GM18526 (cell line): ENCODE results near the gene AGAP1.

Experiments used
- POLR2A ChIP-seq: IDR thresholded peaks from 3 replicates; pipeline ENCODE4 v1.6.1; 2011; ENCODE audit not compliant: insufficient read length; ENCODE audit errors: extremely low read depth

AGAP1 gene

DNA sequence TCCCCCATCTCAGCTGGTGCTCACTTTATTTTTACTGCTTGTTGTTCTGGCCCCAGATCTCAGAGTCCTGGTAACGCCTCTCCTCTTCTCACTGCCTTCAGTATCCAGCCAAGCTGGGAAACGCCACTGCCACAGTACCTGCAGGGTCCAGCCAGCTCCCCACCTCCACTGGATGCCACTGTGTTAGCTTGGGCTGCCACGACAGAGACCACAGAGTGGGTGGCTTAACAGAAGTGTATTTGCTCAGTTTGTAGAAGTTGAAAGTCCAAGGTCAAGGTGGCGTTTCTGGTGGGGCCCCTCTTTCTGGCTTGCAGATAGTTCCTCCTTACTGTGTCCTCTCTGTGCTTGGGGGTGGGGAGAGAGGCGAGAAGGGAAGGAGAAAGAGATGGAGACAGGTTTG, 107.1 kb downstream of the AGAP1 start:
- no peak for TF ChIP-seq POLR2A

DNA sequence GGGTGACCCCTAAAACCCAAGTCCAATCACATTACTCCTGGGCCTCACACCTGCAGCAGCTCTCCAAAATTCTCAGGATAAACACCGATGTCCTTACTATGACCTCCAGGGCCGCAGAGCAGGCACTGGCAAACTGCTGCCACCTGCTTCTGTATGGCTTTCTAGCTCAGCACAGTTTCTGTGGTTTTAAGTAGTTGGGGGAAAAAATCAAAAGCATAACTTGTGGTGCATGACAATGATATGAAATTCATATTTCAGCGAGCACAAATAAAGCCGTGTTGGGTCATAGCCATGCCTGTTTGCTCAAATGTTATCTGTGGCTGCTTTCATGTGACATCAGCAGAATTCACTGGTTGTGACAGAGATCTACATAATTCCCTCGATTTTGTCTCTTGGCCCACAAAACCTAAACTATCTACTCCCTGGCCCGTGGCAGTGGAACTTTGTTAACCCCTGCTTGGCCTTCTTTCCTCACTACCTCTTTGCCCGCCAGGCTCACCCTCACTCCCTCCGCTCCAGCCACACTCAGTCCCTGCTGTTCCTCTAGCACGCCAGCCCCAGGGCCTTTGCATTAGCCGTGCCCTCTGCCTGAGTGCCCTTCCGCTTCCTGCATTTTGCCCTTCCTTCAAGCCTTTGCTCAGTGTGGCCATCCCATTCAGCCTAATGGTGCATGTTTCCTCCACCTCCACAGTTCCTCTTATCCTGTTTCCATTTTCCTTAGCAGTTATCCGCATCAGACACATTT, 108.3 kb downstream of the AGAP1 start:
- TF ChIP-seq POLR2A = no peak

DNA sequence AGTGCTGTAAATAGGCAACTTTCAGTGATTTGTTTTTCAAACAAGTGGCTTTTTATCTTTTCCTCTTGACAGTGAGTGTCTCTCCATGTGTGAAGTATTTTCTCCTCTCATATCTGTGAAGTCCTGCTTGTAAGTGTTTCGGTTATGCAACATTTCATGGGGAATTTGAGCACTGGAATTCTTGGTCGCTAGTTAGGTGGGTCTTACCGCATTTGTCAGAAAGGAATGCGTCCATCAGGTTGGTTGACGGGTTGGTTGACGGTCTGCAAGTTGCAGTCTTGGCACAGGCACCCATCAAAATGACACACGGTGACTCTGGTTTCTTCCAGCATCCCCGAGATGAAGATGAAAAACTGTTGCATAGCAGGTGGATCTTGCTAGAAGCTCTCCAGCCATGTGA, 109.8 kb downstream of the AGAP1 start:
- TF ChIP-seq POLR2A = no peak

DNA sequence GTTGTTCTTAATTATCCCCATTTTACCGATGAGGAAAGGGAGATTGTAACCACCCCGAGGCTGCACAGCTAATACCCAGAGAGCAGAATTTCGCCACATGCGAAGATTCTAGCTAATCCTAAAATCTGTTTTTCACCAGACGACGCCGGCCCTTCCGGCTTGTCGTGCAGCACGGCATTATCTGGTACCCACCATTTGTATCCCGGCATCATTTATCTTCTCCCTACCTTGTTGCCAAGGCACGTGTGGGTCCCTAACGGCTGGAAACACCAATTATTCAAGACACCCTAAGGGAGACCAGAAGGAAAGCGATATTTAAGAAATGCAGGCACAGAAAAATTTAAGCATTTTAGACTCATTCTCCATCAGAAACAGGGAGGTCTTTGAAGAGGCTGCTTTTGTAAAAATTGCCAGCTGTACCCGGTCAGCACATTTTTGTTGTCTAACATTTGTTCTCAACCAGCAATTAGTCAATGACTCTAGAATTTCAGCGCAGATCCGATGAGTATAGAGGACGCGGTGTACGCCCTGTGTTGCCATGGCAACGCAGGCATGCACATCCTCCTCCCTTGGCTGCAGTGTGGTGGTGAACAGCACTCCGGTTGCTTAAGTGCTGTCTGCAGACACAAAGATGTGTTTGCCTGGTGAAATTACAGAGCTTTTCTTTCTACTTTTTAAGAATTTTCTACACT, 111.6 kb downstream of the AGAP1 start:
- TF ChIP-seq POLR2A = no peak

DNA sequence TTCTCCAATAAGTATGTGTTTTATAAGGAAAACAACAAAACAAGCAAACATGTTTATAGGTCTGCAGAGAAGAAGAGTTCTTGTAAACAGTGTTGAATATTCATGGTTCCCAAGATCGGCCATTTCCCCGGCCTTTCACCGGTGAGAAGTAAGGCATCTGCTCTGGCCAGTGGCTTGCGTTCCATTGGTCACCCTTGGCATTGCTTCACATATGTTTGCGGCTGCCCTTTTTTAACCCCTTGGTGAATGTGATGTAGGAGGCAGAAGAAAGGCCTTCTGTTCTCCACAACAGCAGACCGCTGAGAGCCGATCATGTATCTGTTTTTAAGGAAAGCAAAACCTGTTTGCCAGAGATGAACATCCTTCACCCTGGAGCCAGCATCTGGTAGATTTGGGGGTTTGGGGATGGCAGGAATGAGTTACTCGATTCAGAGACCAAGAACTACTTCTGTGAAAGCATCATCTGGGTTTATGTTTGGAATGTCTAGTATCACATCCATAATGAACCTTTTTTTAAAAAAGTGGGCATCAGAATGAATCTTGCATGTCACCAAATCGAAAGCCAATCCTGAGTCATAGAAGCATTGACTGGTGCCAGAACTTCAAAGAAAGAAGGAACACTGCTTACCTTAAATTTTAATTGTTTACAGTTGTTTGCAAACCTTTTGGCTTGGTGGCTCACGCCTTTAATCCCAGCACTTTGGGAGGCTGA, 112.3 kb downstream of the AGAP1 start:
- TF ChIP-seq POLR2A = no peak

DNA sequence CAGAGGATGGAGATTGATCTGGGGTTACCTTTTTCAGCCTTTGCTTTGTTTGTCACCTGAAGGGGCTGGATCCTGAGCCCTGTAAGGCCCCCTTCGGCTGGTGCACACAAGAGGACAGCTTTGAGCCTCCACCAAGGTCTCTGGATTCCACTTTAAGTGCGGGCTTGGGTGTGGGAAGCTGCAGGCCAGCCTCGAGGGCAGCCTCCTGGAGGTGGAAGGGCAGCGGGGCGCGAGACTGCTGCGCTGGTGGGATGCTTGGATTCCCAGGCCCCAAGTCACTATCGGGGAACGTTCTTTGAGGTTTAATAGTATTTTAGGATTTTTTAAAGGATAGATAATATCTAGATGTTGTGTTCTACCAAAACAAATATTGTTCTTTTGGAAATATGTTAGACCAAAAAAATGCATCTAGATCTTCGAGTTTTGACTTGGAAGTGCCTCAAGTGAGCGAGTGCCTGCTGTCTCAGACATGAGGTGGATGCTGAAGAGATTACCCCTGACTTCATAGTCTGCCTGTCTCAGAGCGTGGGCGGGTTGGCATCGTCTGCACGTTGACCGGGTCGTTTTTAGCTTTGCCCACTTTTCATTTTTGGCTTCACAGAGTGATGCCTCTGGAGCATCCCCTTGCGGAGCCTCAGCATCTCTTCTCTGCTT, 113.8 kb downstream of the AGAP1 start:
- no peak for TF ChIP-seq POLR2A

DNA sequence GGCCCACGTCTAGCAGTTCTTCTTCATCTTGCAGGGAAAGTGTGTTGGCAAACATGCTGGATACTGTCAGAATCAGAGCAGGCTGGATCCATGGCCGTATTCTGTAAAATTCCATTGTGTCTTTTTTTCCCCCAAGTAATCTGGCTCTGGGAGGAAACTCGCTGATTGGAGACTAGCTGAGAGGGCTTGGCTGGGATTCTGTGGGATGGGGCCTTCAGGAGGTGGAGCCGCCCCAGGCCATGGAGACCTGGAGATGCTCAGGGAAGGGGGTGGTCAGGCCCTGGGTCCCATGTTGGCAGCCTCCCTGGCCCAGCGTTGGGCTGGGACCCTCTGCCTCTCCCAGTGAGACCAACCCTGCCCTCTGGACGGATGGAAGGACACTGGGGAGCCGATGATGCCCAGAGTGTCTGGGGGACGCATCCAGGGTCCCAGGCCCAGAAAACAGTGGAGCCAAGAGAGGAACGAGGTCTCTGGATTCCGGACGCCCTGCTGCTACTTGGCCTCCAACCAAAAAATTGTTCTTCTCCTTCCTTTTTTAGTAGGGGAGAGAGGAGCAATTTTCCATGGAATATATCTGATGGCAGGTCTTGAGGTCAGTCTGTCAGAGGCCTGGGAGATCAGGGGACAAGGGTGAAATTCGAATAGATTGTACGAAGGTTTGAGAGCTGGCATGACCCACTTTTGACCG, 114.5 kb downstream of the AGAP1 start:
- TF ChIP-seq POLR2A = no peak

DNA sequence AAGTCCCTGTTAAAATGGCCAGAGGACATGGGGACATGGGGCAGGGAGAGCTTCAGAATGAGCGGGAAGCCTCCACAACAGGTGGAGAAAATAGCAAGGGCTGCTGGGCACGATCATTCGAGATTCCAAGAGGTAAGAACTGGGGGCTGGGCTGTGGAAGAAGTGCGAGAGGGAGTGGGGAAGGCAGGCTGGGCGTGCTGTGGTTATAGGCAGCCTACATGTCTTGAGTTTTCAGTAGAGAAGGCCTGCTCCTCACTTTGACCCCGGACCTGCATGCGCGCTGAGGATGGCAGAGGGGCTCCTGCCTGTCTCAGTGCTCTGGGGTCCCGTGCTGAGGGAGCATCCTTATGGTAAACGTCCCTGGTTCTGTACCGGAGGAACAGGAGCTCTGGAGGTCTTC, 115.5 kb downstream of the AGAP1 start:
- no peak for TF ChIP-seq POLR2A

DNA sequence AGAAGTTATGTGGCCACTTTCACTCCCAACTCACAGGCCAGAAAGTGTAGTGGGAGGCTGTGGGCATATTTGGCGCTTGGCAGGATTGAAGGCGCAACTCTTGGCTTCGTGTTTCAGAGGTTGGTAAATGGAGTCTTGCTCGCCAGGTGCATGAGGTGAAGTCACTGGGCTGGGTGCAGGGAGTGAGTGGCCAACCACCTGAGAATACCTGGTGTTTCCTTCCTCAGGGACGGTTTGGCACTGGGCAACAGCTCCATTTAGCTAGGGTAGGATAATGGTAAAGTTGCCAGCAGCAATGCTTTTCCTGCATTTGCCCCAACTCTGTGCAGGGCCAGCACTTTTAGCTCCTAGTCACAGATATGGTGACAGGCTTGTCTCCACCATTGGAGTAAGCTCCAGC, 115.9 kb downstream of the AGAP1 start:
- TF ChIP-seq POLR2A = no peak

DNA sequence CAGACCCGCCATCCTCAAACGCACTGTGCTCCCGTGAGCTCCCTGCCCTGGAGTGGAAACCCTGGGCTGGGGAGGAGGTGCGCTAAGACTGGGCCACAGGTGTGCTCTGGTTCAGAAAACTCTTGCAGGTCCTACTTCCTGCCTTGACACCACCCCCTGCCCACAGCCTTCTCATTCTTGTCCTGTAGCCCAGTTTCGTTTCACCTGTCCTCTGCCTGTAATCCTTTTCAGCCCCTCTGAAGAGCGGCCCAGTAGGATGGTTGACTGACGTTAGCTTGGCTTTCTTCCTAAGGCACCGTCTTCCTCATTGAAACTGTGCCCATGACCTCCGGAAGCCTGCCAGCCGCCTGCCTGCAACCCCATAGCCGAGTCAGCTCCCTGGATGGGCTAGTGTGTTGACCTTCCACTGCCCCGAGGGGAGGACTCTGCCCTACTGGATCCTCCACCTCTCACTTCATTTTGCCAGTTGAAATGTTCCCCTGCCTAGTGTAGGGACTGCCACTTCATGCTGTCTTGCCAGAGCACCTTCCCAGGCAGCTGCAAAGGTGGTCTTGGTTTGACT, 116.9 kb downstream of the AGAP1 start:
- TF ChIP-seq POLR2A = no peak

DNA sequence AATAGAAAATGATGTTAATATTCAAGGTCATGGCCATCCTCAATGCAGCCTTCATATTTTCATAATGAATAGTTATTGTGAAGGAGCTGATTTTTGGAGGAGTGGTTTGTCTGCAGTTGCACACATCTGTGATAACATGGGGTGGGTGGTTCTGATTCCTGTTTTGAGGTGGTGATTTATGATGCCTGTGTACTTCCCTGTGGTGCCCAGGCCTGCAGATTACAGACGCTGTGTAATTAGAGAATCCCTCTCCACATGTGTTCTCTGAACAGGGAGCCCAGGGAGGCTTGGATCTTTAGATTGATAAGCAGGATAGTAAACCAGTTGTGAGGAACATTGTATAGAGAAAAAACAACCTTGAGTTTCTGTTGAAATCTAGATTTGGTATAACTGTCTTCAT, 117.5 kb downstream of the AGAP1 start:
- TF ChIP-seq POLR2A = no peak

DNA sequence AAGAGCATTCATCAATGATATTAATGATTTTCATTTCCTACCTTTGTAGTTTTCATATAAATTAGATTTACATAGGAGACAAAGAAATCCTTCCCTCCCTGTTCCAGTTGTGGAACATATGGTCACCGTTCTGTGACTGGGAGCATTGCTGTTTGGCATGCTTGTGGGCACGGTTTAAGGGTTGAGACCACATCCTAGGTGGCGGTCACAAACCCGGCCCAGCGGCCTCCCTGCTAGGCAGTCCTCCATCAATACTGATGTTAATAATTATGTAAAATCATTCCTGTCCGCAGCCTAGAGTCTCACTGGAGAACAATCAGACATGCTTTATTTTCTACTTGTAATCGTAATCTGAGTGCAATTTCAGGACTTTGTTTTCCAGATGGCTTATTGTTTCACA, 117.9 kb downstream of the AGAP1 start:
- no peak for TF ChIP-seq POLR2A

DNA sequence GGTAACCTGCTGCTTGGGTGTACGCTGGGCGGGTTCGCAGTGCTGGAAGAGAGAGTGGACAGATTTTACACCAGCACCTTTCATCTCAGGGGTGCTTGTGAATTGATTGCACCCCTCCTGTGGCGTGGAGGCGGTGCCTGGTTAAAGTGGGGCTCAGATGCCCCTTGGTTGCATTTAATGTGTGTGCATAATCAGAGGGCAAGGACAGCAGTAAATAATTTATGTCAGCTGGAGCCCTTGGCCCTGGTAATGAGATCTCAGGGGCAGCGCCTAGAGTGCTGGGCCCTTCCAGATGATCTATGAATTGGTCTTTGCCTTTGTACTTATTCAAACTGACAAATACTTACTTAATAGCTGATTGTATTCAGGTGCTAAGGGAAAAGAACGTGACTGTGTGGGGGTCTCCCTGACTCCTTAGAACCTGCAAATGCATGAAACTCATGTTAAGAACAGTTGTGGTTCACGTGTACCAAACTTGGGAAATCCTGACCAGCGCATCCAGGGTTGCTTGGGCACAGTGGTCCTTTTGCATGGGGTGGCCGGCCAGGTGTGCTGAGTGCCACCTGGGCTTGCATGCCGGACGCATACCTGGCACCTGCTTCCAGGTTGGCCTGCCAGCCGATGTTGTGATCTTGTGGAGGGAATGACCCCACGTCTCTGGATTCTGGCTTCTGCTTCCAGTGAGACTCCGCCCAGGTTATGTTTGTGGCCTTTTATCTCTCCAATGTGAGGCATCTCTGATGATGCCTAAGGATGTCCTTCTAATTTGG, 118.5 kb downstream of the AGAP1 start:
- TF ChIP-seq POLR2A = no peak

DNA sequence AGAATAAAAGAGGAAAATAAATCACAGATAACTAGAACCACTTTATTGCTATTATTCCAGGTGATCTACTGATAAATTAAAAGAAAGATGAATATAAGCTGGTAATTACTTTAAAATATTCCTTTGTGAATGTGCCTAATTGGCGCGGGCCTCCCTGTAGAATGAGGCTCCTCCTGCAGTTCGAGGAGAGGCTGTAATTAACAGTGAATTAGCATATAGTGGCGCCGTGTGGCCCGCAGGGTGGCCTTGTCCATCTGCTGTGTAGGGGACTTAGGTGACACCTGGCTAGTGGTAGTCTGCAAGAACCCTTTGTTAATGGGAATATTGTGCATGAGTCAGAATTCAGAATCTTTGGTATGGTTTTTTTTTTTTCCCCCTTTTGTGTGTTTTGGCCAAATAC, 119.8 kb downstream of the AGAP1 start:
- no peak for TF ChIP-seq POLR2A

DNA sequence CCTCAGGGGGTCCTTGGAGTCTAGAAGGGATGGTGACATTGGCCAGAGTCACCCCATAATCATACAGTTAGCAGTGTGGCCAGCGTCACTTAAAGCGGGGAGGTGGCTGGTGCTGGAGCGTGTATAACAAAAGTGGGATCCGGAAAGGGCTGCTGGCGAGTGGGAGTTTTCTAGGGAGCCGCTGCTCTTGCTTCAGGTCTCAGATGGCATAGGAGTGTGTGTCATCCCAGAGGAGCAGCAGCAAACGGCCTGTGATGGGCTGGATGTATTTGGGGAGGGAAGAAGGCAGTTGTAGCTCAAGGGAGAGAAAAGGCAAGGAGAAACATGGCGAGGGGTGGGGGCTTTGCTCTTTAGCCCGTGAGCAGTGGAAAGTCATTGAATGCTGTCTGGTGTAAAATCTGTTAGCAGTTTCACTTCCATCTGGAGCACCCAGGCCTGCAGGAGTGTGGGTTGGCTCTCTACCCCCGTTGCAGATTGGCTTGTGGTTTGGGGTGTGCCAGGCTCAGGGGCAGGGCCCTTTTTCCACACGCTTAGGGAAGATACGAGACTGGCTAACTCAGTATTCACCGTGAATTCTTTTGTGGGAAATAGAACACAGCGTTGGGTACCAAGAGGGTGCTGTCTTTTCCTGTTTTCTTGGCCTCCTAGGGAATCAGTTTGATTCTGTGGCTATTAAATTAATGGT, 120.5 kb downstream of the AGAP1 start:
- TF ChIP-seq POLR2A = no peak
